Ascending aorta (tissue), 2 donors: ENCODE results near the gene TFF3. TPM values are rescaled to one million over a fixed set of nuclear protein-coding genes. Genes with fewer than 3 reads are reported as not detected.

Experiments
- DNase-seq, 2 donors: peaks; one replicate each; pipeline ENCODE4 v3.0.0-alpha.2; 2019; ENCODE audit warnings: low spot score in 2 of 2
- H3K27ac ChIP-seq, 2 donors: fragments of 200-600 bp; sonication (generic); one replicate each; pipeline ENCODE4 v1.5.1; 2016 to 2017; ENCODE audit warnings: mild to moderate bottlenecking in 1 of 2
- H3K27me3 ChIP-seq: fragments of 200-600 bp; sonication (generic); one replicate; pipeline ENCODE4 v1.5.1; 2017
- H3K36me3 ChIP-seq, 2 donors: fragments of 200-600 bp; sonication (generic); one replicate each; pipeline ENCODE4 v1.5.1; 2016
- H3K4me1 ChIP-seq, 2 donors: fragments of 200-600 bp; sonication (generic); one replicate each; pipeline ENCODE4 v1.5.1; 2016 to 2017; ENCODE audit warnings: mild to moderate bottlenecking in 1 of 2
- H3K4me3 ChIP-seq, 2 donors: fragments of 200-600 bp; sonication (generic); one replicate each; pipeline ENCODE4 v1.5.1; 2016 to 2017; ENCODE audit warnings: mild to moderate bottlenecking in 1 of 2
- H3K9me3 ChIP-seq, 2 donors: fragments of 200-600 bp; sonication (generic); one replicate each; pipeline ENCODE4 v1.5.1; 2016
- CTCF ChIP-seq, 3 experiments: fragments of 200-600 bp in 2 of 3; fragments of 450-650 bp in 1 of 3; sonication (generic) in 2 of 3; IDR thresholded peaks; one replicate each; pipeline ENCODE4 v1.5.1; 2016 to 2019; ENCODE audit warnings: antibody characterized with exemption in 3 of 3, mild to moderate bottlenecking in 1 of 3, moderate library complexity in 1 of 3
- intact Hi-C: fragments of 100-400 bp; cut with DNase I; formaldehyde crosslinking; loops from one replicate; pipeline ENCODE4 v1.15.1; 2023
- total RNA-seq: library from RNA; depleted of rRNA; stranded (reverse); fragments of >200 nt; gene quantifications from one replicate; pipeline ENCODE4 v1.1.0, GENCODE V29; 2016

The TFF3 gene
- total RNA-seq, 1 donor from 2014 or later: not detected

GRCh38 chr21:42298237-42298636, 17.0 kb downstream of the TFF3 start:
- DNase-seq: no peak
- no peaks in the 10 kb centered on the region for H3K36me3 ChIP-seq
- intact Hi-C loops: no loop called here
- H3K4me1 ChIP-seq: no peaks in the 10 kb centered on the region
- no peak overlapping the region for H3K27ac ChIP-seq
- H3K27me3 ChIP-seq: no peaks in the 10 kb centered on the region
- H3K4me3 ChIP-seq: no peak overlapping the region
- H3K9me3 ChIP-seq: no peaks in the 10 kb centered on the region
- TF ChIP-seq CTCF (IDR thresholded peaks at IDR 0.05): no peak

- H3K27me3 ChIP-seq: no peaks in the 10 kb centered on the region
- TF ChIP-seq CTCF (IDR thresholded peaks at IDR 0.05): no peak
- no peaks in the 10 kb centered on the region for H3K4me1 ChIP-seq
These were observed 17.8 kb downstream of the TFF3 start for GRCh38 chr21:42297377-42297776.

GRCh38 chr21:42296501-42296900, 18.7 kb downstream of the TFF3 start:
- Histone ChIP-seq H3K9me3 (no peaks in the 10 kb centered on the region), H3K27ac (no peak overlapping the region), H3K27me3 (no peaks in the 10 kb centered on the region), H3K36me3 (no peaks in the 10 kb centered on the region), H3K4me1 (no peaks in the 10 kb centered on the region), H3K4me3 (no peak overlapping the region)
- no peak for DNase-seq
- intact Hi-C loops: no loop called here
- no peak for TF ChIP-seq CTCF (IDR thresholded peaks at IDR 0.05)

More at GRCh38 chr21:42297377-42297776, 17.8 kb downstream of the TFF3 start:
- no peak overlapping the region for H3K4me3 ChIP-seq
- H3K36me3 ChIP-seq: no peaks in the 10 kb centered on the region
- H3K9me3 ChIP-seq: no peaks in the 10 kb centered on the region
- intact Hi-C loops: no loop called here
- DNase-seq: no peak
- no peak overlapping the region for H3K27ac ChIP-seq

GRCh38 chr21:42295845-42296244, 19.4 kb downstream of the TFF3 start:
- Histone ChIP-seq H3K4me3 (no peak overlapping the region), H3K27ac (no peak overlapping the region), H3K9me3 (no peaks in the 10 kb centered on the region), H3K4me1 (no peaks in the 10 kb centered on the region), H3K27me3 (no peaks in the 10 kb centered on the region), H3K36me3 (no peaks in the 10 kb centered on the region)
- TF ChIP-seq CTCF (IDR thresholded peaks at IDR 0.05): no peak
- intact Hi-C loops: no loop called here
- DNase-seq: no peak

- Histone ChIP-seq H3K27ac (no peak overlapping the region), H3K36me3 (no peaks in the 10 kb centered on the region), H3K4me3 (no peak overlapping the region), H3K4me1 (no peaks in the 10 kb centered on the region), H3K27me3 (no peaks in the 10 kb centered on the region), H3K9me3 (no peaks in the 10 kb centered on the region)
- no peak for DNase-seq
- no peak for TF ChIP-seq CTCF (IDR thresholded peaks at IDR 0.05)
- intact Hi-C loops: no loop called here
These were observed 20.8 kb downstream of the TFF3 start for GRCh38 chr21:42294273-42294880.
